CD4-positive, alpha-beta memory T cell (primary cell): ENCODE measurements around the gene NEBL. TPM values are rescaled to one million over a fixed set of nuclear protein-coding genes. Genes with fewer than 3 reads are reported as not detected.

ENCODE experiments used
- CTCF ChIA-PET: fragments of 350-600 bp; sonication (Branson Sonifier 250); formaldehyde crosslinking; loops from one replicate; lab custom pipeline; 2021; ENCODE audit warnings: inconsistent platforms; ENCODE audit not compliant: partially characterized antibody; lab: Charles Lee
- POLR2A ChIA-PET: fragments of 350-600 bp; sonication (Branson Sonifier 250); formaldehyde crosslinking; loops from one replicate; lab custom pipeline; 2021; ENCODE audit not compliant: partially characterized antibody; lab: Charles Lee
- DNase-seq, 5 donors: peaks; one replicate each; pipeline versions ENCODE4 v3.0.0 to v3.0.0-alpha.2; 2020 to 2022; ENCODE audit warnings: mixed read lengths in 1 of 5
- H3K27ac ChIP-seq: one replicate; pipeline ENCODE4 v1.7.0; 2013; ENCODE audit warnings: low read depth, low read length
- H3K27me3 ChIP-seq: 2 replicates; pipeline ENCODE4 v1.7.0; 2013; ENCODE audit warnings: mild to moderate bottlenecking, low read length, moderate library complexity; ENCODE audit not compliant: insufficient read depth
- H3K36me3 ChIP-seq: 2 replicates; pipeline ENCODE4 v1.7.0; 2013; ENCODE audit warnings: mild to moderate bottlenecking, low read length, moderate library complexity; ENCODE audit not compliant: insufficient read depth
- H3K4me1 ChIP-seq: 2 replicates; pipeline ENCODE4 v1.7.0; 2013; ENCODE audit warnings: mild to moderate bottlenecking, low read length, moderate library complexity; ENCODE audit not compliant: insufficient read depth
- H3K4me3 ChIP-seq, 2 donors: one replicate each; pipeline ENCODE4 v1.7.0; 2013; ENCODE audit warnings: low read length in 2 of 2, mild to moderate bottlenecking in 1 of 2
- H3K9me3 ChIP-seq, 2 donors: one replicate each; pipeline ENCODE4 v1.7.0; 2013; ENCODE audit warnings: low read length in 2 of 2, control low read depth in 1 of 2; ENCODE audit not compliant: control insufficient read depth in 1 of 2
- H3K27ac Mint-ChIP-seq, 7 donors: one replicate each; pipeline ENCODE4 v1.8.0; 2020 to 2021; ENCODE audit warnings: mixed read lengths in 7 of 7, mild to moderate bottlenecking in 6 of 7, inconsistent platforms in 3 of 7, moderate library complexity in 3 of 7
- H3K27me3 Mint-ChIP-seq, 2 donors: one replicate each; pipeline ENCODE4 v1.8.0; 2020 to 2021; ENCODE audit warnings: mixed read lengths in 2 of 2
- H3K36me3 Mint-ChIP-seq, 2 donors: one replicate each; pipeline ENCODE4 v1.8.0; 2020 to 2021; ENCODE audit warnings: mixed read lengths in 2 of 2, inconsistent platforms in 1 of 2, mild to moderate bottlenecking in 1 of 2
- H3K4me1 Mint-ChIP-seq, 4 donors: one replicate each; pipeline ENCODE4 v1.8.0; 2020 to 2021; ENCODE audit warnings: mixed read lengths in 4 of 4, mild to moderate bottlenecking in 1 of 4
- H3K4me3 Mint-ChIP-seq, 8 donors: one replicate each; pipeline ENCODE4 v1.8.0; 2020 to 2021; ENCODE audit warnings: mixed read lengths in 8 of 8, mild to moderate bottlenecking in 7 of 8, moderate library complexity in 6 of 8, inconsistent platforms in 3 of 8
- H3K9me3 Mint-ChIP-seq, 8 donors: one replicate each; pipeline ENCODE4 v1.8.0; 2020 to 2021; ENCODE audit warnings: mixed read lengths in 8 of 8, mild to moderate bottlenecking in 5 of 8, inconsistent platforms in 3 of 8, moderate library complexity in 1 of 8
- intact Hi-C: fragments of 100-400 bp; cut with micrococcal nuclease; formaldehyde crosslinking; loops from one replicate; pipeline ENCODE4 v1.15.1; 2023
- polyA plus RNA-seq, 2 donors: library from polyadenylated mRNA; unstranded; fragments of 300-500 nt; fragmentation: Illumina TruSeq; gene quantifications; one replicate each; pipeline ENCODE4 v1.2.3, GENCODE V29; 2021
- total RNA-seq, 2 experiments: library from RNA; stranded (reverse); gene quantifications; one replicate each; pipeline ENCODE4 v1.2.3, GENCODE V29; 2021

Gene NEBL
- total and polyA plus RNA-seq, 4 experiments from 2014 or later = not detected

DNA sequence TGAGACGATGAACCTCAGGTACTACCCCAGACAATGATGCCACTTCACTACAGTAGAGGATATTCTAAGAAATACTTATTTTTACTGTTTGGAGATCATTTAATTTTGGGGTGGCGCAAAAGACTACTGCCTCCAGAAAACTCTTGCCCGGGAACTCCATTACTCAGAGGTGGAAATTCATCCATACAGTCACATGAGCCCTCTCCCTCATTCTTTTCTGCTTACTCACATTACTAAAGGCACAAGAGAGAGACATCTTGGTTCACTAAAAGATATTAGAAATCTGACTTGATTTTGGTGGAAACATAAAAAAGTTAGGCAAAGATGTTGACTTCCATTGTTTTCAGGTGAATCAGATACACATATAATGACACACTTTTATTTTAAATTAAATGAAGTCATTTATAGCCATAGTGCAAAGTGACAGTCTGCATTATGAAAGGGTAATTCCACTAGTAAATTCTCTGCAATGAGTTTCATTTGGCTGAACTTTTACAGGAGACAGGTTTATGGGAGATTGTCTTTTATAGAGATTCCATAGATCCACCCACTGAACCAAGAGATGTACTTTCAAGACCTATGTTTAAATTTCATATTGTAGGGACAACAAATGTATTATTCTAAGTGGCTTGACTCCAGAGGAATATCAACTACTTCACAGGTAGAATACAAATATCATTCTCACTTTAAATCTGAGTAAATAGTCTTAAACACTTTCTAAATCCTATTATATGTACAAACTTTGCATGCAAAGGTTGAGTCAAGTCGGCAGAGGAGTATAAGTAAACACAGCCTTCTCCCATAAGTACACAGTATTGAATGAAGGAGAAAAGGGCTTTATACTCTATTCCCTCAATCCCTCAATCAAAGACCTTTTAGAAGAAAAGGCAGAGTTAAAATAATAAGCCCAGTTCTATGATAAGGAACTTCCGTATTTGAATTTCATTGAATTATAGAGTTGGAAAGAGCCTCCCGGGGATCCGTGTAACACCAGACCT, 18.8 kb downstream of the NEBL start:
- H3K4me3 Mint-ChIP-seq = no peak overlapping the region
- H3K36me3 Mint-ChIP-seq = no peaks in the 10 kb centered on the region
- Histone ChIP-seq H3K4me1 (no peaks in the 10 kb centered on the region), H3K27me3 (no peaks in the 10 kb centered on the region), H3K4me3 (no peak overlapping the region), H3K36me3 (no peaks in the 10 kb centered on the region), H3K27ac (no peak overlapping the region), H3K9me3 (no peaks in the 10 kb centered on the region)
- ChIA-PET POLR2A (no interaction called here), CTCF (no interaction called here)
- DNase-seq = no peak
- no peaks in the 10 kb centered on the region for H3K4me1 Mint-ChIP-seq
- H3K9me3 Mint-ChIP-seq = peaks cover 0 to 5% (median under 1%) of the 10 kb centered on the region in 8 donors
- no peaks in the 10 kb centered on the region for H3K27me3 Mint-ChIP-seq
- H3K27ac Mint-ChIP-seq = no peak overlapping the region
- intact Hi-C loops = no loop called here

- no peaks in the 10 kb centered on the region for H3K36me3 ChIP-seq
- POLR2A ChIA-PET = no interaction called here
- no peaks in the 10 kb centered on the region for H3K27me3 ChIP-seq
- no peaks in the 10 kb centered on the region for H3K4me1 ChIP-seq
- CTCF ChIA-PET = no interaction called here
- Mint-ChIP-seq H3K9me3 (peaks cover 0 to 5% (median 0%) of the 10 kb centered on the region in 8 donors), H3K4me3 (no peak overlapping the region), H3K36me3 (no peaks in the 10 kb centered on the region), H3K27me3 (no peaks in the 10 kb centered on the region), H3K4me1 (no peaks in the 10 kb centered on the region), H3K27ac (no peak overlapping the region)
- H3K9me3 ChIP-seq = no peaks in the 10 kb centered on the region
- intact Hi-C loops = no loop called here
- DNase-seq = no peak
- no peak overlapping the region for H3K27ac ChIP-seq
- no peak overlapping the region for H3K4me3 ChIP-seq
These were observed 19.6 kb downstream of the NEBL start for GRCh38 chr10:20877554-20877953.

- H3K4me1 ChIP-seq = no peaks in the 10 kb centered on the region
- H3K4me3 ChIP-seq = no peak overlapping the region
- intact Hi-C loops = no loop called here
- Mint-ChIP-seq H3K27ac (no peak overlapping the region), H3K4me1 (no peaks in the 10 kb centered on the region), H3K36me3 (no peaks in the 10 kb centered on the region), H3K27me3 (no peaks in the 10 kb centered on the region), H3K4me3 (no peak overlapping the region), H3K9me3 (peaks cover 0 to 6% (median 0%) of the 10 kb centered on the region in 8 donors)
- CTCF ChIA-PET = no interaction called here
- H3K9me3 ChIP-seq = no peaks in the 10 kb centered on the region
- POLR2A ChIA-PET = no interaction called here
- H3K27me3 ChIP-seq = no peaks in the 10 kb centered on the region
- H3K27ac ChIP-seq = no peak overlapping the region
- H3K36me3 ChIP-seq = no peaks in the 10 kb centered on the region
- no peak for DNase-seq
These were observed 22.9 kb downstream of the NEBL start for GRCh38 chr10:20874261-20874660.

- intact Hi-C loops = no loop called here
- Histone ChIP-seq H3K36me3 (no peaks in the 10 kb centered on the region), H3K4me1 (no peaks in the 10 kb centered on the region), H3K9me3 (no peaks in the 10 kb centered on the region), H3K27ac (no peak overlapping the region), H3K4me3 (no peak overlapping the region), H3K27me3 (no peaks in the 10 kb centered on the region)
- no peak overlapping the region for H3K27ac Mint-ChIP-seq
- H3K4me1 Mint-ChIP-seq = no peaks in the 10 kb centered on the region
- no peaks in the 10 kb centered on the region for H3K27me3 Mint-ChIP-seq
- POLR2A ChIA-PET = no interaction called here
- no peak for DNase-seq
- no peaks in the 10 kb centered on the region for H3K36me3 Mint-ChIP-seq
- H3K4me3 Mint-ChIP-seq = no peak overlapping the region
- H3K9me3 Mint-ChIP-seq = peaks cover 0 to 3% (median 0%) of the 10 kb centered on the region in 8 donors
- CTCF ChIA-PET = no interaction called here
These were observed 25.1 kb downstream of the NEBL start for GRCh38 chr10:20871970-20872369.

- no peaks in the 10 kb centered on the region for H3K4me1 ChIP-seq
- ChIA-PET CTCF (interaction anchor here (1.0 kb wide), 1 partner anchor 11 kb away, joined by 3 read pairs; no protein-coding TSS in a partner anchor), POLR2A (no interaction called here)
- H3K27me3 ChIP-seq = no peaks in the 10 kb centered on the region
- H3K4me3 ChIP-seq = no peak overlapping the region
- no peaks in the 10 kb centered on the region for H3K27me3 Mint-ChIP-seq
- intact Hi-C loops = no loop called here
- no peaks in the 10 kb centered on the region for H3K36me3 Mint-ChIP-seq
- H3K4me3 Mint-ChIP-seq = no peak overlapping the region
- H3K4me1 Mint-ChIP-seq = no peaks in the 10 kb centered on the region
- no peaks in the 10 kb centered on the region for H3K36me3 ChIP-seq
- H3K27ac ChIP-seq = no peak overlapping the region
- DNase-seq = no peak
- no peak overlapping the region for H3K27ac Mint-ChIP-seq
- H3K9me3 Mint-ChIP-seq = peaks cover 0 to 3% (median 0%) of the 10 kb centered on the region in 8 donors
- H3K9me3 ChIP-seq = no peaks in the 10 kb centered on the region
These were observed 26.3 kb downstream of the NEBL start for GRCh38 chr10:20870834-20871233.

- POLR2A ChIA-PET = no interaction called here
- Mint-ChIP-seq H3K4me3 (no peak overlapping the region), H3K36me3 (no peaks in the 10 kb centered on the region), H3K27me3 (peaks cover 0 to 2% of the 10 kb centered on the region in 2 donors), H3K27ac (no peak overlapping the region), H3K4me1 (no peaks in the 10 kb centered on the region), H3K9me3 (no peaks in the 10 kb centered on the region)
- intact Hi-C loops = no loop called here
- CTCF ChIA-PET = no interaction called here
- Histone ChIP-seq H3K9me3 (no peaks in the 10 kb centered on the region), H3K27me3 (no peaks in the 10 kb centered on the region), H3K4me3 (no peak overlapping the region), H3K36me3 (no peaks in the 10 kb centered on the region), H3K27ac (no peak overlapping the region), H3K4me1 (no peaks in the 10 kb centered on the region)
- no peak for DNase-seq
These were observed 34.1 kb downstream of the NEBL start for GRCh38 chr10:20863008-20863407.

- H3K27ac ChIP-seq = no peak overlapping the region
- H3K9me3 Mint-ChIP-seq = peaks cover 0 to 2% (median 0%) of the 10 kb centered on the region in 8 donors
- H3K4me1 ChIP-seq = no peaks in the 10 kb centered on the region
- no peak overlapping the region for H3K4me3 ChIP-seq
- peaks cover 0 to 1% of the 10 kb centered on the region in 2 donors for H3K27me3 Mint-ChIP-seq
- no peaks in the 10 kb centered on the region for H3K27me3 ChIP-seq
- H3K4me1 Mint-ChIP-seq = no peaks in the 10 kb centered on the region
- no peak for DNase-seq
- POLR2A ChIA-PET = no interaction called here
- H3K36me3 Mint-ChIP-seq = no peaks in the 10 kb centered on the region
- H3K9me3 ChIP-seq = no peaks in the 10 kb centered on the region
- no peak overlapping the region for H3K4me3 Mint-ChIP-seq
- no peaks in the 10 kb centered on the region for H3K36me3 ChIP-seq
- H3K27ac Mint-ChIP-seq = no peak overlapping the region
- intact Hi-C loops = no loop called here
- CTCF ChIA-PET = interaction anchor here (1.3 kb wide), 1 partner anchor 12 kb away, joined by 3 read pairs; no protein-coding TSS in a partner anchor
These were observed 38.6 kb downstream of the NEBL start for GRCh38 chr10:20858292-20859124.
